T-helper 2 cell treated with Interferon-gamma antibody and Interleukin-4, amounts not matched to agents 5 μg/mL and 100 μg/mL, for 36 hours (primary cell): Measurements from ENCODE around the gene NIT2.

Source experiments
- DNase-seq: peaks from one replicate; pipeline ENCODE4 v3.0.0; 2021; ENCODE audit warnings: low spot score
- H3K27ac Mint-ChIP-seq: one replicate; pipeline ENCODE4 v1.8.0; 2021; ENCODE audit warnings: mild to moderate bottlenecking, mixed read lengths
- H3K27me3 Mint-ChIP-seq: one replicate; pipeline ENCODE4 v1.8.0; 2021; ENCODE audit warnings: low read depth, mixed read lengths
- H3K36me3 Mint-ChIP-seq: one replicate; pipeline ENCODE4 v1.8.0; 2021; ENCODE audit warnings: low read depth, mixed read lengths
- H3K4me1 Mint-ChIP-seq: one replicate; pipeline ENCODE4 v1.8.0; 2021; ENCODE audit warnings: low read depth, mixed read lengths
- H3K4me3 Mint-ChIP-seq: one replicate; pipeline ENCODE4 v1.8.0; 2022; ENCODE audit warnings: mild to moderate bottlenecking, moderate library complexity, mixed read lengths
- H3K9me3 Mint-ChIP-seq: one replicate; pipeline ENCODE4 v1.8.0; 2021; ENCODE audit warnings: mixed read lengths

NIT2 gene, protein sequence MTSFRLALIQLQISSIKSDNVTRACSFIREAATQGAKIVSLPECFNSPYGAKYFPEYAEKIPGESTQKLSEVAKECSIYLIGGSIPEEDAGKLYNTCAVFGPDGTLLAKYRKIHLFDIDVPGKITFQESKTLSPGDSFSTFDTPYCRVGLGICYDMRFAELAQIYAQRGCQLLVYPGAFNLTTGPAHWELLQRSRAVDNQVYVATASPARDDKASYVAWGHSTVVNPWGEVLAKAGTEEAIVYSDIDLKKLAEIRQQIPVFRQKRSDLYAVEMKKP

GRCh38 chr3:100334488-100335351 is at the start of gene NIT2:
TSS of gene NIT2 (plus strand) at chr3:100334757. CDS start at chr3:100334792, 35 bp downstream.
- peak; percentile 81 for DNase-seq
- Mint-ChIP-seq H3K4me1 (peaks cover 21% of the 10 kb centered on the region), H3K4me3 (peak within 1 kb of the TSS; percentile 86), H3K27ac (peak within 1 kb of the TSS; percentile 90), H3K9me3 (no peaks in the 10 kb centered on the region), H3K27me3 (no peaks in the 10 kb centered on the region), H3K36me3 (peaks cover 3% of the 10 kb centered on the region)

- H3K27me3 Mint-ChIP-seq = no peaks in the 10 kb centered on the region
- no peak overlapping the region for H3K4me3 Mint-ChIP-seq
- peaks cover 20% of the 10 kb centered on the region for H3K36me3 Mint-ChIP-seq
- peaks cover 5% of the 10 kb centered on the region for H3K4me1 Mint-ChIP-seq
- H3K9me3 Mint-ChIP-seq = no peaks in the 10 kb centered on the region
- DNase-seq = no peak
- H3K27ac Mint-ChIP-seq = no peak overlapping the region
Observed at GRCh38 chr3:100288288-100288894, 46.2 kb upstream of the NIT2 start.

- peaks cover 5% of the 10 kb centered on the region for H3K4me1 Mint-ChIP-seq
- no peak for DNase-seq
- peaks cover 20% of the 10 kb centered on the region for H3K36me3 Mint-ChIP-seq
- H3K27ac Mint-ChIP-seq = no peak overlapping the region
- H3K4me3 Mint-ChIP-seq = no peak overlapping the region
- no peaks in the 10 kb centered on the region for H3K9me3 Mint-ChIP-seq
- H3K27me3 Mint-ChIP-seq = no peaks in the 10 kb centered on the region
Observed at GRCh38 chr3:100289339-100289738, 45.2 kb upstream of the NIT2 start.

- no peaks in the 10 kb centered on the region for H3K9me3 Mint-ChIP-seq
- no peaks in the 10 kb centered on the region for H3K27me3 Mint-ChIP-seq
- no peak overlapping the region for H3K27ac Mint-ChIP-seq
- peaks cover 25% of the 10 kb centered on the region for H3K36me3 Mint-ChIP-seq
- peaks cover 5% of the 10 kb centered on the region for H3K4me1 Mint-ChIP-seq
- H3K4me3 Mint-ChIP-seq = no peak overlapping the region
- DNase-seq = no peak
Observed at GRCh38 chr3:100295089-100295488, 39.5 kb upstream of the NIT2 start.

GRCh38 chr3:100297784-100298183 is 36.8 kb upstream of the NIT2 start:
- peaks cover 26% of the 10 kb centered on the region for H3K36me3 Mint-ChIP-seq
- DNase-seq = no peak
- H3K4me3 Mint-ChIP-seq = no peak overlapping the region
- H3K4me1 Mint-ChIP-seq = no peaks in the 10 kb centered on the region
- no peaks in the 10 kb centered on the region for H3K9me3 Mint-ChIP-seq
- no peak overlapping the region for H3K27ac Mint-ChIP-seq
- H3K27me3 Mint-ChIP-seq = no peaks in the 10 kb centered on the region

DNA sequence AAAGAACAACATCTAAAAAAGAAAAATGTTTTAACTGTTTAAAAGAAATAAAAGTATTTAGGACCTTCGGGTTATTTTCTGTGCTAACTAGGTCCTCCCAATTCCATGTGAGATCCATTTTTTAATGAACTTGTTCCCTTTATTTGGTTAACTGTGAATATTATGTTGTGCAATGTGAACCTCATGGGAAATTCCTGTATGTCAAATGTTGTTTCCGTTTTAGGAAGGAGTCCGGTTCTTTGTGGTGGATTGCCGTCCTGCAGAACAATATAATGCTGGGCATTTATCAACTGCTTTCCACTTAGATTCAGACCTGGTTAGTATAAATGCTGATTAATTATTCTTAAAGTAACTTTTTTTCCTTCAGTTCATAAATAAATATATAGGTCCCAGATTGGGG is 35.5 kb upstream of the NIT2 start:
- Mint-ChIP-seq H3K27me3 (no peaks in the 10 kb centered on the region), H3K9me3 (no peaks in the 10 kb centered on the region)
- no peak for DNase-seq

GRCh38 chr3:100306695-100307094 is 27.9 kb upstream of the NIT2 start:
- H3K4me3 Mint-ChIP-seq = no peak overlapping the region
- no peak for DNase-seq
- no peaks in the 10 kb centered on the region for H3K27me3 Mint-ChIP-seq
- no peaks in the 10 kb centered on the region for H3K9me3 Mint-ChIP-seq
- peaks cover 20% of the 10 kb centered on the region for H3K36me3 Mint-ChIP-seq
- H3K27ac Mint-ChIP-seq = no peak overlapping the region
- no peaks in the 10 kb centered on the region for H3K4me1 Mint-ChIP-seq

More for the DNA sequence above, 35.5 kb upstream of the NIT2 start:
- Mint-ChIP-seq H3K4me3 (no peak overlapping the region), H3K27ac (no peak overlapping the region), H3K4me1 (no peaks in the 10 kb centered on the region), H3K36me3 (peaks cover 29% of the 10 kb centered on the region)

DNA sequence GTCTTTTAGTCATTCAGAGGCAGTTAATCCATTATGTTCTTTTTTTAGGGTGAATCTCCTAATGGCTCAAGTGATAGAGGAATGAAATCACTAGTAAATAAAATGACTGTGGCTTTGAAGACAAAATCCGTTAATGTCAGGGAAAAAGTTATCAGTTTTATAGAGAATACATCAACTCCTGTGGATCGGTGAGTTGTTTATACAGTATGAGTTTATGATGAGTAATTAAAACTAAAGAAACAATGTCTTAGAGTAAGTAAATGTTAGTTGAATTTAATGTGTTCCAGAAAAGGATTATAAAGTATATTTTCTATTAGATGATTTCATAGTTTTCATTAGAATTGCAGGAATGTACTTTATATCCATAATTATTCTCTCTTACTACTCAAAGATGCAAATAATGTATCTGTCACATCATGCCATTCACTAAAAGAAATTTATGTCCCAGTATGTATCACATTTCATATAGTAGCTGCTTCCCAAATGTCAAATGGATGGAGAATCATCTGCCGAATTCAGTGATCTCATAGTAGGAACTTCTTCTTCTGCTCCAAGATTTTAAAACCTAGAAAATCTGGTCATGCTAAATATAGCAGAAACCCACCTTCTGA is 24.1 kb upstream of the NIT2 start:
- no peaks in the 10 kb centered on the region for H3K9me3 Mint-ChIP-seq
- no peak for DNase-seq
- H3K4me3 Mint-ChIP-seq = no peak overlapping the region
- no peaks in the 10 kb centered on the region for H3K4me1 Mint-ChIP-seq
- H3K36me3 Mint-ChIP-seq = peaks cover 20% of the 10 kb centered on the region
- no peaks in the 10 kb centered on the region for H3K27me3 Mint-ChIP-seq
- no peak overlapping the region for H3K27ac Mint-ChIP-seq

GRCh38 chr3:100311011-100311410 is 23.5 kb upstream of the NIT2 start:
- H3K9me3 Mint-ChIP-seq = no peaks in the 10 kb centered on the region
- peaks cover 20% of the 10 kb centered on the region for H3K36me3 Mint-ChIP-seq
- H3K4me1 Mint-ChIP-seq = no peaks in the 10 kb centered on the region
- H3K27ac Mint-ChIP-seq = no peak overlapping the region
- no peak for DNase-seq
- no peaks in the 10 kb centered on the region for H3K27me3 Mint-ChIP-seq
- no peak overlapping the region for H3K4me3 Mint-ChIP-seq

DNA sequence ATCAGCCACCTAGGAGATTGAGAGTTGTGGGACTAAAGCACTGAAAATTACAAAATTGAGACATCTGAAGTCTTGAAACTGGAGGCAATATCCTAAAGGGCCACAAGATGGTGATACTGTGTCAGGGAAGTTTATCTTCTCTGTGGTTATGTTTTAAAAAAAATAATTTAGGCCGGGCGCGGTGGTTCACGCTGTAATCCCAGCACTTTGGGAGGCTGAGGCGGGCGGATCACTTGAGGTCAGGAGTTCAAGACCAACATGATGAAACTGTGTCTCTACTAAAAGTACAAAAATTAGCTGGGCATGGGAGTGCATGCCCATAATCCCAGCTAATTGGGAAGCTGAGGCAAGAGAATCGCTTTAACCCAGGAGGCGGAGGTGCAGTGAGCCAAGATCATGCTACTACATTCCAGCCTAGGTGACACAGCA is 17.9 kb upstream of the NIT2 start:
- H3K36me3 Mint-ChIP-seq = peaks cover 15% of the 10 kb centered on the region
- peak overlapping the region; percentile 52 for H3K27ac Mint-ChIP-seq
- peak; percentile 25 for DNase-seq

DNA sequence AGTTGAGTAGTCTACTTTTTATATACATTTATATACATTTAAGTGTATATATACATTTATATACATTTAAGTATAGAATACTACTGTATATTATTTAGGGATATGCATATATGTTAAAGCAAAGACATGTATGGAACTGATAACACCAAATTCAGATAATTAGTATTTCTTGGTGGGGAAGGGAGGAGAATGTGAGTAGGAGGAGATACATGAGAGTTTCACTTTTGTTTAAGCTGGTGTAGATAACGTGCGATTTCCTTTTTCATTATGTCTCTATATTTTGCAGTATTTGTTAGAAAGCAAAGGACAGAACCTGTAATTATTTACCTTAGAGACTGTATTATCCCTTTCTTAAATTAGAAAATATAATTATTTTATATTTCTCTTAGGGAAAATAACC is 16.6 kb upstream of the NIT2 start:
- peaks cover 11% of the 10 kb centered on the region for H3K36me3 Mint-ChIP-seq
- no peaks in the 10 kb centered on the region for H3K9me3 Mint-ChIP-seq
- no peaks in the 10 kb centered on the region for H3K27me3 Mint-ChIP-seq
- peaks cover 13% of the 10 kb centered on the region for H3K4me1 Mint-ChIP-seq
- no peak for DNase-seq
- H3K4me3 Mint-ChIP-seq = peak overlapping the region; percentile 71
- peak overlapping the region; percentile 85 for H3K27ac Mint-ChIP-seq

More for the DNA sequence above, 17.9 kb upstream of the NIT2 start:
- H3K9me3 Mint-ChIP-seq = no peaks in the 10 kb centered on the region
- peak overlapping the region; percentile 51 for H3K4me3 Mint-ChIP-seq
- H3K27me3 Mint-ChIP-seq = no peaks in the 10 kb centered on the region
- peaks cover 13% of the 10 kb centered on the region for H3K4me1 Mint-ChIP-seq

- Mint-ChIP-seq H3K36me3 (peaks cover 11% of the 10 kb centered on the region), H3K27me3 (no peaks in the 10 kb centered on the region), H3K27ac (peak overlapping the region; percentile 26), H3K4me3 (no peak overlapping the region), H3K9me3 (no peaks in the 10 kb centered on the region), H3K4me1 (peaks cover 13% of the 10 kb centered on the region)
- DNase-seq = no peak
Observed at GRCh38 chr3:100319951-100320350, 14.6 kb upstream of the NIT2 start.

GRCh38 chr3:100324044-100324443 is 10.5 kb upstream of the NIT2 start:
- Mint-ChIP-seq H3K27me3 (no peaks in the 10 kb centered on the region), H3K4me3 (no peak overlapping the region), H3K4me1 (no peaks in the 10 kb centered on the region), H3K9me3 (peaks cover 9% of the 10 kb centered on the region), H3K36me3 (peaks cover 16% of the 10 kb centered on the region), H3K27ac (no peak overlapping the region)
- no peak for DNase-seq

GRCh38 chr3:100325827-100326226 is 8.7 kb upstream of the NIT2 start:
- no peak for DNase-seq
- H3K27ac Mint-ChIP-seq = no peak overlapping the region
- peaks cover 9% of the 10 kb centered on the region for H3K9me3 Mint-ChIP-seq
- no peak overlapping the region for H3K4me3 Mint-ChIP-seq
- no peaks in the 10 kb centered on the region for H3K4me1 Mint-ChIP-seq
- no peaks in the 10 kb centered on the region for H3K27me3 Mint-ChIP-seq
- H3K36me3 Mint-ChIP-seq = peaks cover 11% of the 10 kb centered on the region
